Nephron progenitor cell (in vitro differentiated cells): ENCODE results near the gene ACKR4.

Experiments used
- DNase-seq: peaks from one replicate; pipeline ENCODE4 v3.0.0; 2021
- H3K27ac Mint-ChIP-seq: 2 replicates; pipeline ENCODE4 v1.8.0; 2021; ENCODE audit warnings: mild to moderate bottlenecking, moderate library complexity, mixed read lengths
- H3K27me3 Mint-ChIP-seq: 2 replicates; pipeline ENCODE4 v1.8.0; 2021; ENCODE audit warnings: mild to moderate bottlenecking, low read depth, mixed read lengths; ENCODE audit not compliant: poor library complexity
- H3K36me3 Mint-ChIP-seq: 2 replicates; pipeline ENCODE4 v1.8.0; 2021; ENCODE audit warnings: low read depth, mixed read lengths
- H3K4me1 Mint-ChIP-seq: 2 replicates; pipeline ENCODE4 v1.8.0; 2021; ENCODE audit warnings: mixed read lengths
- H3K4me3 Mint-ChIP-seq: 2 replicates; pipeline ENCODE4 v1.8.0; 2021; ENCODE audit warnings: mild to moderate bottlenecking, moderate library complexity, mixed read lengths
- H3K9me3 Mint-ChIP-seq: 2 replicates; pipeline ENCODE4 v1.8.0; 2021; ENCODE audit warnings: mild to moderate bottlenecking, moderate library complexity, mixed read lengths
- TF ChIP-seq, protein P1 (sequence below): fragments of 200-600 bp; sonication (generic); IDR thresholded peaks from 2 replicates; pipeline ENCODE4 v1.5.0; 2021; ENCODE audit warnings: antibody characterized with exemption

The ACKR4 gene

DNA sequence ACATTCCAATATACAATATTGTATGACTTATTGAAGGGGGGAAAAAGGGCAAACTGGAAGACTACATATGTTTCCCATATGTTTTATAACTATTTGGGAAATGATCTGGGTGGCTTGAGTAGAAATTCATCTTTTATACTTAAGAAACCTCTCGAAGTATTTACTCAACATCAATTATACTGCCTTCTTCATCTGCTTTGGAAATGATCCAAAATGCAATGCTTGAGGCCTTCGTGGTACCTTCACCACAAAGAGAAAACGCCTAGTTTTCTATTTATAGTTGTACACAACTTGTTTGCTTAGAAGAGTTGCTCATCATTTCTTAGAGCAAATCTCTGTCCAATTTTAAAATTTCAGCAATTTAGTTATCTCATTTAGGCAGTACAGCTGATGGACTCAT lies 18.8 kb downstream of the ACKR4 start:
- peaks cover 61% of the 10 kb centered on the region for H3K36me3 Mint-ChIP-seq
- TF ChIP-seq, protein P1, sequence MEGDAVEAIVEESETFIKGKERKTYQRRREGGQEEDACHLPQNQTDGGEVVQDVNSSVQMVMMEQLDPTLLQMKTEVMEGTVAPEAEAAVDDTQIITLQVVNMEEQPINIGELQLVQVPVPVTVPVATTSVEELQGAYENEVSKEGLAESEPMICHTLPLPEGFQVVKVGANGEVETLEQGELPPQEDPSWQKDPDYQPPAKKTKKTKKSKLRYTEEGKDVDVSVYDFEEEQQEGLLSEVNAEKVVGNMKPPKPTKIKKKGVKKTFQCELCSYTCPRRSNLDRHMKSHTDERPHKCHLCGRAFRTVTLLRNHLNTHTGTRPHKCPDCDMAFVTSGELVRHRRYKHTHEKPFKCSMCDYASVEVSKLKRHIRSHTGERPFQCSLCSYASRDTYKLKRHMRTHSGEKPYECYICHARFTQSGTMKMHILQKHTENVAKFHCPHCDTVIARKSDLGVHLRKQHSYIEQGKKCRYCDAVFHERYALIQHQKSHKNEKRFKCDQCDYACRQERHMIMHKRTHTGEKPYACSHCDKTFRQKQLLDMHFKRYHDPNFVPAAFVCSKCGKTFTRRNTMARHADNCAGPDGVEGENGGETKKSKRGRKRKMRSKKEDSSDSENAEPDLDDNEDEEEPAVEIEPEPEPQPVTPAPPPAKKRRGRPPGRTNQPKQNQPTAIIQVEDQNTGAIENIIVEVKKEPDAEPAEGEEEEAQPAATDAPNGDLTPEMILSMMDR, result no peak
- H3K27me3 Mint-ChIP-seq, result no peaks in the 10 kb centered on the region
- no peak for DNase-seq
- no peak overlapping the region for H3K27ac Mint-ChIP-seq
- H3K9me3 Mint-ChIP-seq, result peaks cover 36% of the 10 kb centered on the region
- H3K4me1 Mint-ChIP-seq, result no peaks in the 10 kb centered on the region
- no peak overlapping the region for H3K4me3 Mint-ChIP-seq

DNA sequence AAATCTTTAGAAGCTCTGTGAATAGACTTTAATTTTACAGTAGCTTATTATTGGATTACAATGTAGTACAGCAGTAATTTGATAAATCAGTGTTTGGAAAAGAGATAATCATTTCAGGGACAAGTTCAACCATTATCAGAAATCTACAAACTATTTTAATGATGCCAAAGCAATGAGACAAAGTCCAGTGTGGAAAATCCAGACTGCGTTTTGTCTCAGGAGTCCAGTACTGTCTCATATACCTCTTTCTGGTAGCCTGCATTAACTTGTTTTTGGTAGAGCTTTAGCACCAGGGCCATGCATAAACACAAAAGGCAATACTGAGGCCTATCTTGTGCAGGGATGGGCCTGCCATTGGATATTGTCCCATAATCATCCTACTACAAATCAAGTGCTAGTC lies 19.7 kb downstream of the ACKR4 start:
- no peak overlapping the region for H3K27ac Mint-ChIP-seq
- no peaks in the 10 kb centered on the region for H3K27me3 Mint-ChIP-seq
- DNase-seq, result no peak
- H3K4me1 Mint-ChIP-seq, result no peaks in the 10 kb centered on the region
- H3K9me3 Mint-ChIP-seq, result peaks cover 27% of the 10 kb centered on the region
- TF ChIP-seq, protein P1, result no peak
- peaks cover 60% of the 10 kb centered on the region for H3K36me3 Mint-ChIP-seq
- no peak overlapping the region for H3K4me3 Mint-ChIP-seq

DNA sequence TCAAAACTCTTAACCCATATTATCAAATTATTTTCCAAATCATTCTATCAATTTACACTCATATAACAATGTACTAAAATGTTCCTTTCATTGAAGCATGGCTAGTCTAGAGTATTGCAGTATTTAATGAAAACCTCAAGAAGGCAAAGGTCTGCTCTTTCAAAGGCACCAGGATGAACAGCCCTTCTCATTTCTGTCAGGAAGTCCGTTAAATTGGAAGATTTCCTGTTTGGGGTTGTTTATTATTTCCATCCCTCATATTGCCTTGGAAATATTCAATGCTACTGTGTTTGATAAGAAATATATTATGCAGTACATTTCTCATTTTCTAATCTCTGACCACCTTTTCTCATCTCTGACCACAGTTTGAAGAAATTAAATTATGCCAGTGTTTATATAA lies 25.1 kb downstream of the ACKR4 start:
- Mint-ChIP-seq H3K4me1 (no peaks in the 10 kb centered on the region), H3K9me3 (no peaks in the 10 kb centered on the region), H3K27me3 (no peaks in the 10 kb centered on the region), H3K27ac (no peak overlapping the region), H3K4me3 (no peak overlapping the region), H3K36me3 (peaks cover 42% of the 10 kb centered on the region)
- TF ChIP-seq, protein P1, result no peak
- DNase-seq, result no peak

DNA sequence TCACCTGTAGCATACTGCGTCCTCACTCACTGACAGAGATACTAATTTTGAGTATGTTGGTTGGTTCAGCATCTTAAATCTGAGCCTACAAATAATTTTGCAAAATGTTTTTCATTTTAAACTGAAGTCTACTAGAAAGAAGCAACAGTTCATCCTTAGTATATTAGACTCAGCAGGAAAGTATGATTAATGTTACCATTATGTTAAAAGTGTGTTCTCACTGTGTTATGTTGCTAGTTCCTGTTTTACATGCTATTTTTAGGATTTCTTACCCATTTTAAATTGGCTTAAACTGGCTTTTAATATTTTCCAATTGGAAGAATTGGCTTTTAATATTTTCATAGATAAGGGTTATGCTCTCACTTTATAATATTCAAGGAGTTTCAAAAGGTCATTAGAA lies 25.7 kb downstream of the ACKR4 start:
- Mint-ChIP-seq H3K36me3 (peaks cover 42% of the 10 kb centered on the region), H3K27ac (no peak overlapping the region), H3K4me3 (no peak overlapping the region), H3K4me1 (no peaks in the 10 kb centered on the region), H3K9me3 (no peaks in the 10 kb centered on the region), H3K27me3 (no peaks in the 10 kb centered on the region)
- no peak for DNase-seq
- TF ChIP-seq, protein P1, result no peak

DNA sequence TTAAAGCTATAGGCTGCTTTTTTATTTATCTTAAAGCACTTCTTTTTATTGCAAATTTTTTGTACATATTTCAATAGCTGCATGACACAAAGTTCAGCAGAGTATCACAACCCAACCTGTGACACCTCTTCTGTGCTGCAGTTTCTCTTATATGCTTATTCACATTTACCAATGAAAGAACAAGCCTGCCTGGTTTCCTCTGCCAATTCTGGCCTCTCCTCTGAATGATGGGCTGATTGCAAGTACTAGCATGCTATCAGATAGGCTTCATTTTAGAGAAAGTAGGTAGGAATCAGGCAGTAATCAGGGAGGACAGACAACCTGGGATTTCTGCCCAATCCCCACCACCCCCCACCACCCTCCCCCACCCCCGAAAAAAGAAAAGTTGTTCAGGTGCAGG lies 26.6 kb downstream of the ACKR4 start:
- Mint-ChIP-seq H3K27me3 (no peaks in the 10 kb centered on the region), H3K4me3 (no peak overlapping the region), H3K9me3 (no peaks in the 10 kb centered on the region), H3K36me3 (peaks cover 46% of the 10 kb centered on the region), H3K4me1 (no peaks in the 10 kb centered on the region), H3K27ac (no peak overlapping the region)
- DNase-seq, result no peak
- TF ChIP-seq, protein P1, result no peak

DNA sequence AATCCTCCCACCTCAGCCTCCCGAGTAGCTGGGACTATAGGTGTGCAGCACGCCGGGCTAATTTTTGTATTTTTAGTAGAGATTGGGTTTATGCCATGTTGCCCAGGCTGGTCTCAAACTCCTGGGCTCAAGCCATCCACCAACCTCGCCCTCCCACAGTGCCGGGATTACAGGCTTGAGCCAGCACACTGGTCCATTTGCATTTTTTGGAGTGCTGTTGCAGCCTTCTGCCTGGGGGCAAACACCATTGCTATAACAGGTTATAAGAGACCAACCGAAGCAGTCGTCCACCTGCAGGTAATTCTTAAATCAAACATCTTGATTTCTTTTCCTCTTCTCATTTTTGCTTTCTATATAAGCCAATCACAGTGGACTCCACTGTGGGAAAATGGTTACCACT lies 27.7 kb downstream of the ACKR4 start:
- Mint-ChIP-seq H3K36me3 (peaks cover 49% of the 10 kb centered on the region), H3K4me3 (no peak overlapping the region), H3K9me3 (no peaks in the 10 kb centered on the region), H3K27ac (no peak overlapping the region), H3K27me3 (no peaks in the 10 kb centered on the region), H3K4me1 (no peaks in the 10 kb centered on the region)
- TF ChIP-seq, protein P1, result no peak
- no peak for DNase-seq
